ENCODE measurements around the gene SRRM4.

- no peak for TF ChIP-seq FOXK2 (IDR thresholded peaks at IDR 0.05)
- TF ChIP-seq, protein P1, sequence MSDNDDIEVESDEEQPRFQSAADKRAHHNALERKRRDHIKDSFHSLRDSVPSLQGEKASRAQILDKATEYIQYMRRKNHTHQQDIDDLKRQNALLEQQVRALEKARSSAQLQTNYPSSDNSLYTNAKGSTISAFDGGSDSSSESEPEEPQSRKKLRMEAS (IDR thresholded peaks at IDR 0.05; ENCODE audit: low read depth, low read length) = no peak
- TF ChIP-seq, protein P2, sequence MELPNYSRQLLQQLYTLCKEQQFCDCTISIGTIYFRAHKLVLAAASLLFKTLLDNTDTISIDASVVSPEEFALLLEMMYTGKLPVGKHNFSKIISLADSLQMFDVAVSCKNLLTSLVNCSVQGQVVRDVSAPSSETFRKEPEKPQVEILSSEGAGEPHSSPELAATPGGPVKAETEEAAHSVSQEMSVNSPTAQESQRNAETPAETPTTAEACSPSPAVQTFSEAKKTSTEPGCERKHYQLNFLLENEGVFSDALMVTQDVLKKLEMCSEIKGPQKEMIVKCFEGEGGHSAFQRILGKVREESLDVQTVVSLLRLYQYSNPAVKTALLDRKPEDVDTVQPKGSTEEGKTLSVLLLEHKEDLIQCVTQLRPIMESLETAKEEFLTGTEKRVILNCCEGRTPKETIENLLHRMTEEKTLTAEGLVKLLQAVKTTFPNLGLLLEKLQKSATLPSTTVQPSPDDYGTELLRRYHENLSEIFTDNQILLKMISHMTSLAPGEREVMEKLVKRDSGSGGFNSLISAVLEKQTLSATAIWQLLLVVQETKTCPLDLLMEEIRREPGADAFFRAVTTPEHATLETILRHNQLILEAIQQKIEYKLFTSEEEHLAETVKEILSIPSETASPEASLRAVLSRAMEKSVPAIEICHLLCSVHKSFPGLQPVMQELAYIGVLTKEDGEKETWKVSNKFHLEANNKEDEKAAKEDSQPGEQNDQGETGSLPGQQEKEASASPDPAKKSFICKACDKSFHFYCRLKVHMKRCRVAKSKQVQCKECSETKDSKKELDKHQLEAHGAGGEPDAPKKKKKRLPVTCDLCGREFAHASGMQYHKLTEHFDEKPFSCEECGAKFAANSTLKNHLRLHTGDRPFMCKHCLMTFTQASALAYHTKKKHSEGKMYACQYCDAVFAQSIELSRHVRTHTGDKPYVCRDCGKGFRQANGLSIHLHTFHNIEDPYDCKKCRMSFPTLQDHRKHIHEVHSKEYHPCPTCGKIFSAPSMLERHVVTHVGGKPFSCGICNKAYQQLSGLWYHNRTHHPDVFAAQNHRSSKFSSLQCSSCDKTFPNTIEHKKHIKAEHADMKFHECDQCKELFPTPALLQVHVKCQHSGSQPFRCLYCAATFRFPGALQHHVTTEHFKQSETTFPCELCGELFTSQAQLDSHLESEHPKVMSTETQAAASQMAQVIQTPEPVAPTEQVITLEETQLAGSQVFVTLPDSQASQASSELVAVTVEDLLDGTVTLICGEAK (IDR thresholded peaks at IDR 0.05; ENCODE audit: borderline replicate concordance) = no peak
- TF ChIP-seq CTCF (IDR thresholded peaks at IDR 0.05 in 2 of 3, conservative IDR thresholded peaks at IDR 0.05 in 1 of 3; ENCODE audit: control insufficient read depth in 2 of 3, extremely low read depth in 1 of 3, insufficient read depth in 1 of 3, low read depth in 3 of 3, low read length in 3 of 3) = no peak
- no peak for TF ChIP-seq YBX1 (IDR thresholded peaks at IDR 0.05)
- TF ChIP-seq ZBTB33 (IDR thresholded peaks at IDR 0.05) = no peak
- TF ChIP-seq RBBP5 (conservative IDR thresholded peaks at IDR 0.05) = no peak
- no peak for TF ChIP-seq ESRRA (IDR thresholded peaks at IDR 0.05; ENCODE audit: low read length)
- no peak for TF ChIP-seq POLR2A (IDR thresholded peaks at IDR 0.05; ENCODE audit: low read depth, low read length)
- no peak for TF ChIP-seq TCF12 (IDR thresholded peaks at IDR 0.05; ENCODE audit: low read depth, low read length)
- no peak for TF ChIP-seq CEBPB (IDR thresholded peaks at IDR 0.05; ENCODE audit: borderline replicate concordance in 1 of 2, low read depth in 2 of 2, low read length in 2 of 2)
These were observed 69.3 kb downstream of the SRRM4 start for GRCh38 chr12:119050663-119051062.
